HG02571 (cell line): Measurements from ENCODE around the gene KLHDC8A.

Source experiments
- ATAC-seq: cut with Tn5 transposase; IDR thresholded peaks from one replicate; pipeline ENCODE4 v1.9.1; 2021; ENCODE audit warnings: mild to moderate bottlenecking, moderate library complexity; ENCODE audit not compliant: unreplicated experiment

The KLHDC8A gene

GRCh38 chr1:205319081-205320018 is 37.4 kb downstream of the KLHDC8A start:
- ATAC-seq: no peak

GRCh38 chr1:205318231-205318991 is 38.3 kb downstream of the KLHDC8A start:
- ATAC-seq: no peak

- ATAC-seq: no peak
Observed at GRCh38 chr1:205317311-205317917, 39.3 kb downstream of the KLHDC8A start.

- no peak for ATAC-seq
Observed at GRCh38 chr1:205316161-205316566, 40.6 kb downstream of the KLHDC8A start.

DNA sequence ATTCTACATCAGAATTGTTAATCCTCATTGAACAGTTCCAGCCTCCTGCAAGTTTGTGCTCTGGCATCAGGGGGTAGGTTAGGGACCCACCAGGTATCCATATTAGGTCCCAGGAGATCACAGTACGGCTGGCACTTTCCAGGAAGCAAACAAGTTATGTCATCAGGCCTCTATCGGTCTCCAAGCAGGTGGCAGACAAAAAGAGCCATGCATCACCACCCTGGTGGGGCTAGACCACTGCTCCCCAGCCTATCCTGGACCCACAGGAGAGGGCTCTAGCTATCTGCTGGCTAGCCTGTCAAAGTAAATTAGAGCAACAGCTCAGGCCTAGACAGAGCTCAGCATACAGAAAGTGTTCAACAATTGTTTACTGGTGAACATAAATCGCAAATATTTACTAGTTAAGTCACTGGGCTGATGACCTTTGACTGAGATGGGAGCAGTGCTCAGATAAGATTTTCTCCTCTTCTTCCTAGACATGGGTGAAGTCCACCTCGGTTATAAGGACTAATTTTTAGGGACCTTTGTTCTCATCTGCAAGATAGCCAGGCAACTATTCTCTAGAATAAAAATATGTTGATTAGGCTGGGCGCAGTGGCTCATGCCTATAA is 41.6 kb downstream of the KLHDC8A start:
- no peak for ATAC-seq

DNA sequence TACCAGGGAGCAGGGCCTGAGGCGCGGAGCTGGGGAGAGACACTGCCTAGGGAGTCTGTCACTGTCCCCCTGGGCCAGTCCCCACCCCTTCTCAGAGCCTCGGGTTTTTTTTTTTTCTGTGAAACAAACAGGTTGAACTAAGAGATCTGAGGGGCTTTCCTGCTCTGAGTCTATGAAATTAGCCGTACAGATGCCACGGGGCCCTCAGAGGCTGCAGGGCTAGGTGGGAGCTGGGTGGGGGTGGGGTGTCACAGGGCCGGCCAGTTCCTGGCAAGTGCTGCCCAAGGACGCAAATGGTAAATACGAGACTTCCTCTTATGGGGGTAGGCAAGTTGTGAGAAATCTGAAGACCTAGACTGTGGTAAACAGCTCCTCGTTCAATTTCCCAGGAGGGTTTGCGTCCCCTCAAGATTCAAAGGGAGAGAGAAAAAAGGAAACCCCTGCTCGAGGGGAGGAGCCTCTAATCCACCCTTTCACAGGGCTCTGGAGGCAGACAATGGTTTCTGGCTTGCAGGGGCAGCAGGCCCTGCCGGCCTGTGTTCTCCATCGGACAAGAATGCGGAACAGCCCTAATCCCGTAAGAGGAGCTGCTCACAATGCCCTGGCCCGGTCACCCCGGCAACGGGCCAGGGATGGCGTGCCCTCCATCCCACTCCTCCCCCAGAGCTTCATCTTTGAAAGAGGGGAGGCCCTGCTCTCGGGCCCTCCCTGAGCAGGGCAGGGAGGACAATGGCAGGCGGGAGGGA is 43.0 kb downstream of the KLHDC8A start:
- ATAC-seq: peak; percentile 57

DNA sequence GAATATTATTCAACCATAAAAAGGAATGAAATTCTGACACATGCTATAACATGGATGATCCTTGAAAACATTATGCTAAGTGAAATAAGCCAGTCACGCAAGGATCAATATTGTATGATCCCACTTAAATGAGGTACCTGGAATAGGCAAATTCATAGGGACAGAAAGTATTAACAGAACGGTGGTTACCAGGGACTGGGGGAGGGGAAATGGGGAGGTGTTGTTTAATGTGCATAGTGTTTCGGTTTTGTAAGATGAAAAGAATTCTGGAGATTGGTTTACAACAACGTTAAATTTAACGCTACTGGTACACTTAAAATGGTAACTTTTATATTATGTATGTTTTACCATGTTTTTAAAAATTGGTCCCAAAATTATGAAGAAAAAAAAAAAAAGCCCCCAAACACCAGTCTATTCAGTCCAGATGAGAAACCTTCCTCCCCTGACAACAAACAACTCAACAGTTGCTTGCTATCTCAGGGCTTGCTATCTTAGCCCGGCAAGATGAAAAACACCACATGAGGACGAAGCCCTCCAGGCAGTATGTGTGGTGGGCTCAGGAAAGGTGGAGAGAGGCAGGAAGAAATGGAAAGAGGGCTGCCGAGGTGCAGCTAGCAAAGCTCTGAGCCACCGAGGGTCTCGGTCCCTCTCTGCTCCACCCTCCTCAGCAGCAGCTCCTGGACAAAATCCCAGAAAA is 43.7 kb downstream of the KLHDC8A start:
- ATAC-seq: no peak

DNA sequence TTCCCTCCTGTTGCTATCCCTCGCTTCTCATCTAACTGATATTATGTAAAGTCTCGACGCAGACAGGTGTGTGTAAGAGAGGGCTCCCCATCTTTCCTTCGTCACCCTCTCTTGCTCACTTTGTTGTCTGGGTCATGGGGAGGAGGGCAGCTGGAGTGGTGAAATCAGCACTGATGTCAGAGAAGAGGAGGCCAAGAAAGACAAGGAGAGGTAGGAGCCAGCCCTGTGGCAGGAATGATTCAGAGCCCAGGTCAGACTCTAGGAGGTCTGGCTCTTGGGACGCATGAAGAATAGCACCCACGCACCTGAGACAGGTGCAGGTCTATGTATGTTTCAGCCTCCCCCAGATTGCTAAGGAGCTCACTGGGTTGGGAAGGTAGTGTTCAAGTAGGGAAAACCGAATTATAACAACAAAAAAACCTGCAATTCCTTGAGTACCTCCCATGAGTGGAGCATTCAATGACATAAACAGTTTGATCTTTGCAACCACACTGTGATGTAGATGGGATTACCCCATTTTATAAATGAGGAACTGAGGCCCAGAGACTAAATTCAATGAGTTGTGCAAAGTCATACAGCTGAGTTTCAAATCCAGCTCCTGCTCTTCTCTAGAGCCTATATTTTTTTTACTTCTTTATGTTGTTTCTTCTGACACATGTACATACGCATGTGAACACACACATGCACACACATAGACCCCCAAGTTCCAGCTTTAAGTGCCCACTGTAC is 45.6 kb downstream of the KLHDC8A start:
- no peak for ATAC-seq

DNA sequence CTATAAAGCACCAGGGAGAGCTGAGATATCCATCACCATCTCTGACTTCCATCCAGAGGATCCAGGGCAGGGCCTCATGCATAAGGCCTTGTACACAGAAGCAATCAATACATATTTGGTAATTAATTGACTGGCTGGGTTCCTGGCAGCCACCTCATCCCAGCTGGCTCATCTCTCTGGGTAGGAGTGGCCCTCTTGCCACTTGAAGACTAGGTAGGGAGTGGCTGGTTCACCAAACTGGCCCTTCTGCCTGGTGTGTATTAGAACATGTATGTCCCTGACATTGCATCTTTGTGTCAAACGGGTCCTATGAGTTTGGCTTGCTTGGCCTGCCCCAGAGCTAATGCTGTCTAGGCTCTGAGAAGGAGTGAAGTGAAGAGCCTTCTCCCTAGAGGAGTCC is 47.0 kb downstream of the KLHDC8A start:
- ATAC-seq: no peak

DNA sequence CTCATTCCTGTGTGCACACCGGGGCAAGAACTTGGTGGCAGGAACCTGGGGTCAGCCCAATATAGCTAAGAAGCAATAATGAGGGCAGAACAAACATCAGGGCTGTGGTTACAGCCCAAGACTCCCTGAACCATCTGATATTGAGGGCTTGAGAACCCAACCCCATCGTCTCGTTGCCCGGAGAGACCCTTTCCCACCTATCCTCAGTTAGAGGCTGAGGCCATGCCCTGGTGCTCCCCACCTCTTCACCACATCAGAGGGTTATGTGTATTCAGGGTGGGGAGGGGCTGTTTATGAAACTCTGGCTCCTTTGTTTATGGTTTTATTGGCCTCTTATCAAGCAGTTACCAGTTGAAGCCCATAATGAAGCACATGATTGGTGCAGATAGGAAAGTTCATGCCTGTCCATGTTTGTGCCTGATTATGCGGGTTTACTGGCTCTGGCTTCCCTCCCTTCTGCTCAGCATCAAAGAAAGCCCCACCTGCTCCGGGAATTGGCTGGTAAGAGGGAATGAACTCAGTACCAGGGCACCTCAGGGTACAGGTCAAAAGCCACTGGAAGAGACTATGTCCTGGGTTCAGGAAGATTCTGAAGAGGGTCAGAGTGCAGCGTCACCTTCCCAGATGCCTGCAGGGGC is 49.7 kb downstream of the KLHDC8A start:
- ATAC-seq: no peak

DNA sequence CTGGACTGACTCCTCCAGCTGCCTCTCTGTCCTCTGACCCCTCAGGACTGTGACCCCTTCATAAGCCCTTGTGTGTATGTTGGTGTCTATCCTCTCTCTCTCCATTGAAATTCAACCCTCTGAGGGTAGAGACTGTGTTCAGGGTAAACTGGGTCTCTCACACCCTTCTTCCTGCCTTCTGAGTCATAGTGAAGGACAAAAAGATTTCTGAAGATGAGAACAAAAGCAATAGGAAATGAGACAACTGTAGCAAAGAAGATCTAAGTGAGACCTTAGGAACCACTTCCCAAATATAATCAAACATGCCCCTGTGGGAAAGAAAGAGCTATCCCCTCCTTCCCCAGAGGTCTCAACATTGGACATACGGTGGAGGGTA is 52.0 kb downstream of the KLHDC8A start:
- ATAC-seq: no peak

DNA sequence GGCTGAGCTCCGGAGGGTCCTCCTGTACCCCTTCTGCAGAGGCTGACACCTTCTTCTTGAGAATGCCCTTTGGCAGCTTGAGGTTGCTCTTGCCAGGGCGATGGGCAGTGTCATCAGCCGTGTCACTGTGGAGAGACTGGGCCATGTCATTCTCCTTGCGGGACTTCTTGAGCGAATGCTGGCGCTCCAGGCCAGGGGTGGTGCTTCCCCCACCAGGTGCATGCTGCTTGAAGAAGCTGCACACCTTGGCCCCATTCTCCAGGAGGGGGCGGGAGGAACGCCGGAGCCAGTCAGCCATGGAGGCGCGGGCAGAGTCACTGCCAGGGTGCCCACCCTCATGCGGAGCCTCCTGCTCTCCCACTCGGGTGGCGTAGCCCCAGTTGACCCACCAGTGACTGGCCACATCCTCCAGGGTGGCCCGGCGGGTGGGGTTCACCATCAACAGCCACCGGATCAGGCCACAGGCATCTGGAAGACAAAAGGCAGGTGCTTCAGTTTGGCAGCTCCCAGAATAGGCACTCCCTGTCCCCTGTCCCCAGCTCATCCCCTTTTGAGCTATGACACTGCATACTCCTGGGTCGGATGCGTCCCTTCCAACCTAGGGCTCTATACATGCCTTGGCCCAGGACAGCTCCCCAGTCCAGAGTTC is 52.6 kb downstream of the KLHDC8A start:
- ATAC-seq: no peak

GRCh38 chr1:205303247-205303888 is 53.4 kb downstream of the KLHDC8A start:
- no peak for ATAC-seq

GRCh38 chr1:205301842-205302588 is 54.7 kb downstream of the KLHDC8A start:
- no peak for ATAC-seq

DNA sequence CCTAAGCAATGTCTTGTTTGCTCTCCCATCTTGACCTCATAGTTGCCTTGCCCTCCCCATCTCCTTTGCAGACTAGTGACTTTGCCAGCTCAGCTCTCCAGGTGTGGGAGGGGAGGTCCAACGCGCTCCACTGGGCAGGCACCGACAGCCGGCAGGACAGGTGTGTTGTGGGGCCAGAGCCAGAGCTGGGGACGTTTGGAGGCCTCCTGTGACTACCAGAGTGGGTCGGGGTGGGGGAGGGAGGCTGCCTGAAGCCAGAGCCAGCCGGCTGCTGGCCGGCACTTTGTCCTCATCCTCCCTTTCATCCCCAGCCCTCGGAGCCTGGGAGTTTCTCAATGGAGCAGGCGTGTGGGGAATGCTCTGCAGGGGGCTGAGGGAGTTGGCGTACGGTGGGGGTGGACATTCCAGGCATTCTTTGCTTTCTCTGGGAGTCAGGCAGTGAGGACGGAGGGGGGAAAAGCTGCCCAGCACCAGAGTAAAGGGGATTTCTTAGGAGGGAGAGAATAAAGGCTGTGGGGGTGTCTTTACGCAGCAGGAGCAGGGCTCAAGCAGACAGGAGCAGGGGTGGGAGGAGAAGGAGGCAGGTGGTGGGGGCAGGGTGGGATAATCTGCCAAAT is 55.4 kb downstream of the KLHDC8A start:
- ATAC-seq: no peak

- ATAC-seq: no peak
Observed at GRCh38 chr1:205300149-205300548, 56.6 kb downstream of the KLHDC8A start.
